HG03565 (cell line): ENCODE results near the gene PHF1.
"Not testable (repeated sequence)": the region's sequence is repeated elsewhere in the genome, so short reads cannot be mapped to it uniquely, and the experiment has no call there.

ENCODE experiments used
- ATAC-seq: cut with Tn5 transposase; IDR thresholded peaks from one replicate; pipeline ENCODE4 v1.9.1; 2021; ENCODE audit warnings: mild to moderate bottlenecking, moderate library complexity; ENCODE audit not compliant: unreplicated experiment

PHF1 gene

GRCh38 chr6:33391278-33391921, 19.4 kb upstream of the PHF1 start, which contains the start of gene KIFC1:
Gene KIFC1, plus strand, starts transcription at chr6:33391823. Its CDS starts 163 bp downstream, at chr6:33391986.
- ATAC-seq, result peak; percentile 79

- ATAC-seq, result peak; percentile 2
These were observed 18.8 kb upstream of the PHF1 start for GRCh38 chr6:33391922-33392594.

GRCh38 chr6:33392595-33392948, 18.2 kb upstream of the PHF1 start:
- ATAC-seq, result no peak

GRCh38 chr6:33392979-33393378, 17.8 kb upstream of the PHF1 start:
- ATAC-seq, result no peak

DNA sequence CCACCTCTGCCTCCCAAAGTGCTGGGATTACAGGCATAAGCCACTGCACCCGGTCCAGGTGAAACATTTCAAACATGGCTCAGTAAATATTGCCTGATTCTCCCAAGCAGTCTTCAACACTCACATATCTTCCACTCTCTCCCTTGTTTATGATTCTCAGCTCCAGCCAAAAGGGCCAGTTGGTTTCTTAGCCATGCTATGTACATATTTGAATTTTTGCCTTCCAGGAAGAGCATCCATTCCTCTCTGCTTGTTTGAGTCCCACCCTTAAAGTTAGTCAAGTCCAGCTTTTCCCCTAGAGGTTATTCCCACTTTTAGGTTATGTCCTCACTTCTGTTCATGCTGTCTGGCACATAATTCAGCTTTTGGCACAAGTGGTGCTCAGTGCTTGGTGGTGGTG, 13.3 kb upstream of the PHF1 start:
- no peak for ATAC-seq

DNA sequence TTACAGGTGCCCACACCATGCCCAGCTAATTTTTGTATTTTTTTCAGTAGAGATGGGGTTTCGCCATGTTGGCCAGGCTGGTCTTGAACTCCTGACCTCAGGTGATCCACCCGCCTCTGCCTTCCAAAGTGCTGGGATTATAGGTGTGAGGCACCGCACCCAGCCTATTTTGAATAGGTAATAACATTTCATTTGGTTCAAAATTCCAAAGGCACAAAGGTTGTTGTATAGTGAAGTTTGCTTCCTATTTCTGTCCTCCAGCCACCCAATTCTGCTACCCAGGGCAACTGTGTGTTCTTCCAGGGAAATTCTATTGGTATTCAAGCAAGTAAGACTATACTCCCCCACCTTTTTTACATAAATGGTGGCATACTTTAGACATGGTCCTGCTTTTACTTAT, 12.2 kb upstream of the PHF1 start:
- not testable (repeated sequence) for ATAC-seq

- not testable (repeated sequence) for ATAC-seq
These were observed 10.9 kb upstream of the PHF1 start for GRCh38 chr6:33399881-33400280.

DNA sequence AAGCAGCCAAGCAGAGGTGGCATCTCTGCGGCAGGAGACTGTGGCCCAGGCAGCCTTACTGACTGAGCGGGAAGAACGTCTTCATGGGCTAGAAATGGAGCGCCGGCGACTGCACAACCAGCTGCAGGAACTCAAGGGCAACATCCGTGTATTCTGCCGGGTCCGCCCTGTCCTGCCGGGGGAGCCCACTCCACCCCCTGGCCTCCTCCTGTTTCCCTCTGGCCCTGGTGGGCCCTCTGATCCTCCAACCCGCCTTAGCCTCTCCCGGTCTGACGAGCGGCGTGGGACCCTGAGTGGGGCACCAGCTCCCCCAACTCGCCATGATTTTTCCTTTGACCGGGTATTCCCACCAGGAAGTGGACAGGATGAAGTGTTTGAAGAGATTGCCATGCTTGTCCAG, 5.9 kb upstream of the PHF1 start:
- no peak for ATAC-seq

- ATAC-seq, result no peak
These were observed 5.4 kb upstream of the PHF1 start for GRCh38 chr6:33405386-33405940.

DNA sequence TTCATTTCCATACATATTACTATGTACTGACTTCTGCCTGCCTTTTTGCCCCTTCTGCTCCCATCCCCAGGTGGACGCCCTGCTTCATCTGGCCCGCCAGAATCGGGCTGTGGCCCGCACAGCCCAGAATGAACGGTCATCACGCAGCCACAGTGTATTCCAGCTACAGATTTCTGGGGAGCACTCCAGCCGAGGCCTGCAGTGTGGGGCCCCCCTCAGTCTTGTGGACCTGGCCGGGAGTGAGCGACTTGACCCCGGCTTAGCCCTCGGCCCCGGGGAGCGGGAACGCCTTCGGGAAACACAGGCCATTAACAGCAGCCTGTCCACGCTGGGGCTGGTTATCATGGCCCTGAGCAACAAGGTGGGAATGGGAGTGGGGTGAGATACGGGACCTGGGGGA, 4.7 kb upstream of the PHF1 start:
- no peak for ATAC-seq

GRCh38 chr6:33407132-33407718, 3.6 kb upstream of the PHF1 start:
- ATAC-seq, result no peak

GRCh38 chr6:33410050-33410710, 634 bp upstream of the PHF1 start:
- ATAC-seq, result peak; percentile 72

- ATAC-seq, result no peak
These were observed 805 bp downstream of the PHF1 start for GRCh38 chr6:33411632-33412005.

DNA sequence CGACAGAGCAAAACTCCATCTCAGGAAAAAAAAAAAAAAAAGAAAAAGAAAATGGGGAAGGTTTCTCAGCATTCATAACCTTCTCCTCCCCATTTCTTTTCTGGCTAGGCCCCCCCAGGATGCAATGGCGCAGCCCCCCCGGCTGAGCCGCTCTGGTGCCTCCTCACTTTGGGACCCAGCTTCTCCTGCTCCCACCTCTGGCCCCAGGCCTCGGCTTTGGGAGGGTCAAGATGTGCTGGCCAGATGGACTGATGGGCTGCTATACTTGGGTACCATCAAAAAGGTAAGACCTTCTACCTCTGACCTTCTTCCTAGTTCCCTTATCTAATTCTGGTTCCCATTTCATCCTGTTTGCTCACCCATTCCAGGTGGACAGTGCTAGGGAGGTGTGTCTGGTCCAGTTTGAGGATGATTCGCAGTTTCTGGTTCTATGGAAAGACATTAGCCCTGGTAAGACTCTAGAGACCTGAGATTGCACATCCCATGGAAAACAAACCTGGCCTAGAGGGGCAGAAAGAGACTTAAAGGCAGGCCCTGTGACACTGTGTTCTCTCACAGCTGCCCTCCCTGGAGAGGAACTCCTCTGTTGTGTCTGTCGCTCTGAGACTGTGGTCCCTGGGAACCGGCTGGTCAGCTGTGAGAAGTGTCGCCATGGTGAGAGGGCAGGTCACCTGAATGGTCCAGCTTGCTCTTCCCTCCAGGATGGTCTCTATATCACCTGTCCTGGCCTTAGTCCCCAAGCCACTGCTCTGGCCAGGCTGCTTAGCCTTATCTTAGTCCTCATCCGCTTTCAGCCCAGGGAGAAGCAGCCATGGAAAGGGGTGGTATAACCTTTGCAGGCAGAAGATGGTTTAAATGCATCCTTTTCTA, 1.6 kb downstream of the PHF1 start:
- no peak for ATAC-seq

DNA sequence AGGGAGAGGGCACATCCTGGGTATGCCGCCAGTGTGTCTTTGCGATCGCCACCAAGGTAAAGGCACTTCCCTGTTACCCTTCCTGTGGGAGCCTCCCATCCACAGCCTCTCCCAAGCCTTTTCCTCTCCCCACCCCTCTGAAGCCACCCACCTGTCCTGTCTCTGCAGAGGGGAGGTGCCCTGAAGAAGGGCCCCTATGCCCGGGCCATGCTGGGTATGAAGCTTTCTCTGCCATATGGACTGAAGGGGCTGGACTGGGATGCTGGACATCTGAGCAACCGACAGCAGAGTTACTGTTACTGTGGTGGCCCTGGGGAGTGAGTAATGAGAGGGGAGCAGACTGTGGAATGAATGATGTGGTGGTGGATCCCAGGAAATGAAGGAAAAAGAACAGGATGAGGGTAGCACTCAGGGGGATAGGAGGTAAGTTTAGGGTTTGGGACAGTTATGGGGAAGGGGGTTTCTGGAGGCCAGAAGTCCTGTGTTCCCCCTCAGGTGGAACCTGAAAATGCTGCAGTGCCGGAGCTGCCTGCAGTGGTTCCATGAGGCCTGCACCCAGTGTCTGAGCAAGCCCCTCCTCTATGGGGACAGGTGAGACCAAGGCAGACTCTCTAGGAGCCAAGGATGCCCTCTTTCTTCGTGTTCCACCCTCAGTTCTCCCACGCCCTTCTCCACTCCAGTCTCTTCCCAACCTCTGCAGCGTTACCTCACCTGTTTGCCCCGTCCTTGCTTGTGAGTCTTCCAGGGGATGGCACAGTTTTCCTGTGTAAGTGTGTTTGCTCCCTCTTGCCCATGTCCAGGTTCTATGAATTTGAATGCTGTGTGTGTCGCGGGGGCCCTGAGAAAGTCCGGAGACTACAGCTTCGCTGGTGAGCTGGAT, 2.7 kb downstream of the PHF1 start:
- ATAC-seq, result no peak

DNA sequence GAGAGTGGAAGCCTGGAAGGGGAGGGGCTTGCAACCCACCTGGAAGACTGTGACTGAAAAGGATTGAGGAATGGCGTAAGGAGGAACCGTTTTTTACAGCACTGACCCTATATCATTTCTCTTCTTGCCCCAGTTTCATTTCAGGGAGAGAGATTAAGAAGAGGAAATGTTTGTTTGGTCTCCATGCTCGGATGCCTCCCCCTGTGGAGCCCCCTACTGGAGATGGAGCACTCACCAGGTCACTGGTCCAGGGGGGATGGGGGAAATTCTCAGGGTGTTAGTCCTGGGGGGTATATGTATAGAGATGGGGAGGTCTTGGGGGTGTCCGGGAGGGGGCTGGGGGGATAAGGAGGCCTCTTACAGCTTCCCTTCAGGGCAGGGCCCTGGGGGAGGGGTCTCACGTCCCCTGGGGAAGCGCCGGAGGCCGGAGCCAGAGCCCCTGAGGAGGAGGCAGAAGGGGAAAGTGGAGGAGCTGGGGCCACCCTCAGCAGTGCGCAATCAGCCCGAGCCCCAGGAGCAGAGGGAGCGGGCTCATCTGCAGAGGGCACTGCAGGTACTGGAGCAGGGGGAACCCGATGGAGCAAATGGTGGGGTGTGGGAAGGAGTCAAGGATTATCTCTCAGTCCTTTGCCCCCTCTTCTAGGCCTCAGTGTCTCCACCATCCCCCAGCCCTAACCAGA, 3.9 kb downstream of the PHF1 start:
- no peak for ATAC-seq

- no peak for ATAC-seq
These were observed 5.0 kb downstream of the PHF1 start for GRCh38 chr6:33415831-33416230.

- ATAC-seq, result no peak
These were observed 5.7 kb downstream of the PHF1 start for GRCh38 chr6:33416386-33417127.
